Thyroid gland (tissue), 4 donors: ENCODE results near the gene PRKD1.

Experiments
- POLR2A ChIP-seq, 2 donors: fragments of 450-650 bp; IDR thresholded peaks; one replicate each; pipeline ENCODE4 v1.6.1; 2017; ENCODE audit warnings: antibody characterized with exemption in 2 of 2, mild to moderate bottlenecking in 2 of 2, moderate library complexity in 1 of 2
- TF ChIP-seq, protein P1 (sequence below), 6 experiments: fragments of 200-600 bp in 3 of 6; fragments of 450-650 bp in 3 of 6; sonication (generic) in 3 of 6; IDR thresholded peaks; one replicate each; pipeline ENCODE4 v1.5.1; 2016 to 2019; ENCODE audit warnings: antibody characterized with exemption in 6 of 6, mild to moderate bottlenecking in 2 of 6, inconsistent platforms in 1 of 6, moderate library complexity in 1 of 6

DNA sequence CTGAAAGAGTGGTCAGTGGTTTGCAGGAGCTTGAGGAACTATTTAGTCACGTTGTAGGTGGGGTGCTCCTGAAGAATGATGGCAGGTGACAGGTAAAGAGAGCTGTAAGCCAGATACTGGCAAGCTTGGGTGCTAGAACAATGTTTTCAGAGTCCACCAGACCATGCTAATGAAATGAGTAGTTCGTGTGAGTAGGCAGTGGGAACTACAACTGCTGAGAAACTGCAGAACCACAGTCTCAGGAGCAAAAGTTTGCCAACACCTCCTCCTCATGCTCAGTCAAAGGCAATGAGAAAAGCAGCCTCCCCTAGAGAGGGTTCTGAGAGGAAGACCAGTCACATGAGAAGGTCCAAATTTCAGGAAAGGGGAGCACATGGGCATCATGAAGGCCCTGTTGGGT is 91.3 kb downstream of the PRKD1 start:
- TF ChIP-seq, protein P1, sequence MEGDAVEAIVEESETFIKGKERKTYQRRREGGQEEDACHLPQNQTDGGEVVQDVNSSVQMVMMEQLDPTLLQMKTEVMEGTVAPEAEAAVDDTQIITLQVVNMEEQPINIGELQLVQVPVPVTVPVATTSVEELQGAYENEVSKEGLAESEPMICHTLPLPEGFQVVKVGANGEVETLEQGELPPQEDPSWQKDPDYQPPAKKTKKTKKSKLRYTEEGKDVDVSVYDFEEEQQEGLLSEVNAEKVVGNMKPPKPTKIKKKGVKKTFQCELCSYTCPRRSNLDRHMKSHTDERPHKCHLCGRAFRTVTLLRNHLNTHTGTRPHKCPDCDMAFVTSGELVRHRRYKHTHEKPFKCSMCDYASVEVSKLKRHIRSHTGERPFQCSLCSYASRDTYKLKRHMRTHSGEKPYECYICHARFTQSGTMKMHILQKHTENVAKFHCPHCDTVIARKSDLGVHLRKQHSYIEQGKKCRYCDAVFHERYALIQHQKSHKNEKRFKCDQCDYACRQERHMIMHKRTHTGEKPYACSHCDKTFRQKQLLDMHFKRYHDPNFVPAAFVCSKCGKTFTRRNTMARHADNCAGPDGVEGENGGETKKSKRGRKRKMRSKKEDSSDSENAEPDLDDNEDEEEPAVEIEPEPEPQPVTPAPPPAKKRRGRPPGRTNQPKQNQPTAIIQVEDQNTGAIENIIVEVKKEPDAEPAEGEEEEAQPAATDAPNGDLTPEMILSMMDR (IDR thresholded peaks at IDR 0.05): no peak
- TF ChIP-seq POLR2A (IDR thresholded peaks at IDR 0.05): no peak
